HG03064 (cell line): ENCODE results near the gene KIAA1210.

Source experiments
- ATAC-seq: cut with Tn5 transposase; IDR thresholded peaks from one replicate; pipeline ENCODE4 v1.9.1; 2021; ENCODE audit warnings: low read depth; ENCODE audit not compliant: unreplicated experiment

Gene KIAA1210

GRCh38 chrX:119093991-119094735 lies 33.4 kb downstream of the KIAA1210 start:
- ATAC-seq: no peak

GRCh38 chrX:119090627-119091026 lies 37.0 kb downstream of the KIAA1210 start:
- no peak for ATAC-seq

- no peak for ATAC-seq
Observed at GRCh38 chrX:119089619-119090018, 38.0 kb downstream of the KIAA1210 start.

GRCh38 chrX:119087121-119087520 lies 40.5 kb downstream of the KIAA1210 start:
- no peak for ATAC-seq

GRCh38 chrX:119084766-119085165 lies 42.8 kb downstream of the KIAA1210 start:
- ATAC-seq: no peak

GRCh38 chrX:119082278-119082677 lies 45.3 kb downstream of the KIAA1210 start:
- ATAC-seq: no peak

- ATAC-seq: no peak
Observed at GRCh38 chrX:119075270-119076025, 52.2 kb downstream of the KIAA1210 start.

GRCh38 chrX:119073911-119074310 lies 53.7 kb downstream of the KIAA1210 start:
- ATAC-seq: no peak

- ATAC-seq: no peak
Observed at GRCh38 chrX:119073200-119073905, 54.3 kb downstream of the KIAA1210 start.

GRCh38 chrX:119072744-119073143 lies 54.9 kb downstream of the KIAA1210 start, which contains the start of gene CT47C1:
Gene CT47C1 (plus strand): TSS chrX:119072993. CDS start chrX:119073226, 233 bp downstream.
- ATAC-seq: no peak

- ATAC-seq: no peak
Observed at GRCh38 chrX:119071381-119071780, 56.2 kb downstream of the KIAA1210 start.

- no peak for ATAC-seq
Observed at GRCh38 chrX:119069762-119070161, 57.9 kb downstream of the KIAA1210 start.

GRCh38 chrX:119069128-119069527 lies 58.5 kb downstream of the KIAA1210 start:
- no peak for ATAC-seq

GRCh38 chrX:119067023-119067739 lies 60.4 kb downstream of the KIAA1210 start:
- ATAC-seq: no peak

- ATAC-seq: no peak
Observed at GRCh38 chrX:119063428-119063827, 64.2 kb downstream of the KIAA1210 start.

GRCh38 chrX:119062750-119063374 lies 64.8 kb downstream of the KIAA1210 start:
- ATAC-seq: no peak

GRCh38 chrX:119055687-119056086 lies 71.9 kb downstream of the KIAA1210 start:
- no peak for ATAC-seq

GRCh38 chrX:119045884-119046283 lies 81.7 kb downstream of the KIAA1210 start:
- ATAC-seq: no peak

GRCh38 chrX:119042996-119043395 lies 84.6 kb downstream of the KIAA1210 start:
- no peak for ATAC-seq

GRCh38 chrX:119042040-119042439 lies 85.6 kb downstream of the KIAA1210 start:
- no peak for ATAC-seq
